Calu3 (cell line): Measurements from ENCODE around the gene KIR2DL1. TPM values are rescaled to one million over a fixed set of nuclear protein-coding genes. Genes with fewer than 3 reads are reported as not detected.
"Not testable (repeated sequence)": the region's sequence is repeated elsewhere in the genome, so short reads cannot be mapped to it uniquely, and the experiment has no call there.

Experiments used
- BruUV-seq: library from RNA; stranded (reverse); fragments of 400-500 nt; replicated peaks from 2 replicates; lab custom pipeline; 2021; lab: Mats Ljungman, UMichigan
- CTCF ChIA-PET: fragments of 300-600 bp; sonication (Branson Sonifier 250); formaldehyde crosslinking; loops from one replicate; lab custom pipeline; 2022; ENCODE audit warnings: antibody characterized with exemption; lab: Charles Lee
- DNase-seq: peaks from one replicate; pipeline ENCODE4 v3.0.0; 2022
- H3K27ac Mint-ChIP-seq: one replicate; pipeline ENCODE4 v1.8.0; 2022; ENCODE audit warnings: mixed read lengths; ENCODE audit not compliant: unreplicated experiment
- H3K27me3 Mint-ChIP-seq: one replicate; pipeline ENCODE4 v1.8.0; 2022; ENCODE audit warnings: mixed read lengths; ENCODE audit not compliant: unreplicated experiment
- H3K36me3 Mint-ChIP-seq: one replicate; pipeline ENCODE4 v1.8.0; 2022; ENCODE audit warnings: mild to moderate bottlenecking, moderate library complexity, mixed read lengths; ENCODE audit not compliant: insufficient read depth, unreplicated experiment
- H3K4me1 Mint-ChIP-seq: one replicate; pipeline ENCODE4 v1.8.0; 2022; ENCODE audit warnings: mild to moderate bottlenecking, low read depth, mixed read lengths; ENCODE audit not compliant: unreplicated experiment
- H3K4me3 Mint-ChIP-seq: one replicate; pipeline ENCODE4 v1.8.0; 2022; ENCODE audit warnings: mild to moderate bottlenecking, low read depth, moderate library complexity, mixed read lengths; ENCODE audit not compliant: unreplicated experiment
- H3K9me3 Mint-ChIP-seq: one replicate; pipeline ENCODE4 v1.8.0; 2022; ENCODE audit warnings: low read depth, mixed read lengths; ENCODE audit not compliant: unreplicated experiment
- CTCF ChIP-seq: fragments of 200-600 bp; IDR thresholded peaks from one replicate; pipeline ENCODE4 v1.8.0; 2022; ENCODE audit warnings: antibody characterized with exemption; ENCODE audit not compliant: unreplicated experiment
- intact Hi-C: fragments of 100-400 bp; cut with micrococcal nuclease; formaldehyde crosslinking; loops from one replicate; pipeline ENCODE4 v1.10.0; 2022; ENCODE audit not compliant: unreplicated experiment
- total RNA-seq: library from RNA; stranded (reverse); gene quantifications from 2 replicates; pipeline ENCODE4 v1.2.3, GENCODE V29; 2022

Gene KIR2DL1
- total RNA-seq, 1 experiment from 2014 or later: not detected

GRCh38 chr19:54739587-54740497, 29.8 kb upstream of the KIR2DL1 start:
- H3K36me3 Mint-ChIP-seq: no peaks in the 10 kb centered on the region
- intact Hi-C loops: no loop called here
- peaks cover 77% of the 10 kb centered on the region for H3K27me3 Mint-ChIP-seq
- H3K4me1 Mint-ChIP-seq: no peaks in the 10 kb centered on the region
- no peak overlapping the region for H3K4me3 Mint-ChIP-seq
- no TSS peak for BruUV-seq
- H3K9me3 Mint-ChIP-seq: peaks cover 7% of the 10 kb centered on the region
- CTCF ChIA-PET: no interaction called here
- no peak for DNase-seq
- TF ChIP-seq CTCF: no peak
- no peak overlapping the region for H3K27ac Mint-ChIP-seq

GRCh38 chr19:54741950-54742349, 27.6 kb upstream of the KIR2DL1 start:
- H3K36me3 Mint-ChIP-seq, H3K4me3 Mint-ChIP-seq, CTCF ChIA-PET, intact Hi-C loops, H3K9me3 Mint-ChIP-seq, H3K4me1 Mint-ChIP-seq, H3K27ac Mint-ChIP-seq, DNase-seq, BruUV-seq: not testable (repeated sequence)
- peaks cover 61% of the 10 kb centered on the region for H3K27me3 Mint-ChIP-seq

GRCh38 chr19:54744080-54744479, 25.5 kb upstream of the KIR2DL1 start:
- H3K9me3 Mint-ChIP-seq, H3K27ac Mint-ChIP-seq, H3K4me1 Mint-ChIP-seq, DNase-seq, H3K36me3 Mint-ChIP-seq, H3K4me3 Mint-ChIP-seq, intact Hi-C loops, CTCF ChIA-PET, BruUV-seq: not testable (repeated sequence)
- H3K27me3 Mint-ChIP-seq: peaks cover 68% of the 10 kb centered on the region

- DNase-seq, CTCF ChIA-PET, H3K27ac Mint-ChIP-seq, intact Hi-C loops, H3K4me1 Mint-ChIP-seq, H3K4me3 Mint-ChIP-seq, H3K9me3 Mint-ChIP-seq, H3K36me3 Mint-ChIP-seq, BruUV-seq: not testable (repeated sequence)
- peaks cover 64% of the 10 kb centered on the region for H3K27me3 Mint-ChIP-seq
Observed at GRCh38 chr19:54747614-54748322, 21.8 kb upstream of the KIR2DL1 start.

- H3K9me3 Mint-ChIP-seq, CTCF ChIA-PET, H3K4me3 Mint-ChIP-seq, intact Hi-C loops, BruUV-seq, H3K27ac Mint-ChIP-seq, H3K36me3 Mint-ChIP-seq, H3K4me1 Mint-ChIP-seq, DNase-seq: not testable (repeated sequence)
- H3K27me3 Mint-ChIP-seq: peaks cover 67% of the 10 kb centered on the region
Observed at GRCh38 chr19:54750276-54750675, 19.3 kb upstream of the KIR2DL1 start.

- H3K9me3 Mint-ChIP-seq: peaks cover 13% of the 10 kb centered on the region
- BruUV-seq, H3K4me3 Mint-ChIP-seq, intact Hi-C loops, H3K27ac Mint-ChIP-seq, H3K4me1 Mint-ChIP-seq, H3K36me3 Mint-ChIP-seq, DNase-seq, CTCF ChIA-PET: not testable (repeated sequence)
- H3K27me3 Mint-ChIP-seq: peaks cover 82% of the 10 kb centered on the region
Observed at GRCh38 chr19:54756204-54757110, 13.1 kb upstream of the KIR2DL1 start.

- H3K27ac Mint-ChIP-seq, DNase-seq, H3K4me1 Mint-ChIP-seq, CTCF ChIA-PET, intact Hi-C loops, H3K36me3 Mint-ChIP-seq, H3K4me3 Mint-ChIP-seq, BruUV-seq: not testable (repeated sequence)
- H3K9me3 Mint-ChIP-seq: peaks cover 13% of the 10 kb centered on the region
- peaks cover 70% of the 10 kb centered on the region for H3K27me3 Mint-ChIP-seq
Observed at GRCh38 chr19:54758577-54758976, 11.0 kb upstream of the KIR2DL1 start.

GRCh38 chr19:54764219-54764618, 5.4 kb upstream of the KIR2DL1 start:
- CTCF ChIA-PET, DNase-seq, H3K27ac Mint-ChIP-seq, intact Hi-C loops, H3K9me3 Mint-ChIP-seq, H3K4me3 Mint-ChIP-seq, H3K4me1 Mint-ChIP-seq, H3K36me3 Mint-ChIP-seq, BruUV-seq: not testable (repeated sequence)
- peaks cover 78% of the 10 kb centered on the region for H3K27me3 Mint-ChIP-seq
